ENCODE measurements around the gene MRPS6.

GRCh38 chr21:34166468-34166867 is 93.1 kb downstream of the MRPS6 start:
- TF ChIP-seq CTCF (IDR thresholded peaks at IDR 0.05 in 8 of 11, conservative IDR thresholded peaks at IDR 0.05 in 3 of 11): no peak
- TF ChIP-seq POLR2A (IDR thresholded peaks at IDR 0.05): no peak

Data from spleen (tissue), 7 donors.